ENCODE results near the gene OR51S1. TPM values are rescaled to one million over a fixed set of nuclear protein-coding genes. Genes with fewer than 3 reads are reported as not detected.

Gene OR51S1
- not detected for total RNA-seq

GRCh38 chr11:4848908-4849532 lies at the start of gene OR51S1:
OR51S1 (minus strand) TSS chr11:4849208; CDS start chr11:4849208, 0 bp downstream.

GRCh38 chr11:4881860-4882500 lies 33.0 kb upstream of the OR51S1 start, which contains the start of gene OR51T1:
OR51T1 (plus strand) TSS chr11:4881900; CDS start chr11:4881900, 0 bp downstream.

GRCh38 chr11:4821021-4821420 lies 28.0 kb downstream of the OR51S1 start, which contains the start of gene OR51F2:
OR51F2 (plus strand) TSS chr11:4821321; CDS start chr11:4821422, 101 bp downstream.

GRCh38 chr11:4804280-4804679 lies 44.7 kb downstream of the OR51S1 start, which contains the start of gene OR52R1:
OR52R1 (minus strand) TSS chr11:4804380; CDS start chr11:4804380, 0 bp downstream.

Other genes starting within 250 kb of the OR51S1 start
- gene TRIM68, start 241.0 kb downstream of the OR51S1 start, total RNA-seq: 13.7 TPM
- not detected for gene OR51D1, start 211.7 kb downstream of the OR51S1 start, total RNA-seq
- 1.3 TPM for gene OR51E1, start 205.2 kb downstream of the OR51S1 start, total RNA-seq
- gene OR51E2, start 151.4 kb downstream of the OR51S1 start, total RNA-seq: 0.23 TPM
- not detected for gene MMP26, start 144.4 kb downstream of the OR51S1 start, total RNA-seq
- not detected for gene OR51F1, start 79.3 kb downstream of the OR51S1 start, total RNA-seq
- not detected for gene OR52R1, start 44.8 kb downstream of the OR51S1 start, total RNA-seq
- gene OR51F2, start 27.9 kb downstream of the OR51S1 start, total RNA-seq: 0.18 TPM
- not detected for gene OR51T1, start 32.7 kb upstream of the OR51S1 start, total RNA-seq
- gene OR51A7, start 54.6 kb upstream of the OR51S1 start, total RNA-seq: not detected
- gene OR51G2, start 70.1 kb upstream of the OR51S1 start, total RNA-seq: not detected
- gene OR51G1, start 75.1 kb upstream of the OR51S1 start, total RNA-seq: not detected
- not detected for gene OR51A4, start 98.4 kb upstream of the OR51S1 start, total RNA-seq
- gene OR51A2, start 106.5 kb upstream of the OR51S1 start, total RNA-seq: not detected
- not detected for gene OR51L1, start 145.6 kb upstream of the OR51S1 start, total RNA-seq
- not detected for gene OR52J3, start 197.3 kb upstream of the OR51S1 start, total RNA-seq
- not detected for gene OR52E2, start 210.4 kb upstream of the OR51S1 start, total RNA-seq
- not detected for gene OR52E1, start 220.4 kb upstream of the OR51S1 start, total RNA-seq